H54 (cell line): ENCODE data around the gene GSTA4.

Experiments
- DNase-seq: peaks from one replicate; pipeline ENCODE4 v3.0.0; 2011; ENCODE audit warnings: low spot score, mixed read lengths; ENCODE audit not compliant: insufficient read length
- FAIRE-seq: peaks from 3 replicates; lab custom pipeline; 2011; peaks lifted over from hg19 to GRCh38; lab: Jason Lieb, UNC
- POLR2A ChIP-seq: IDR thresholded peaks from 2 replicates; pipeline ENCODE4 v1.6.1; 2011; ENCODE audit warnings: low read depth, mild to moderate bottlenecking, low read length

GSTA4 gene

DNA sequence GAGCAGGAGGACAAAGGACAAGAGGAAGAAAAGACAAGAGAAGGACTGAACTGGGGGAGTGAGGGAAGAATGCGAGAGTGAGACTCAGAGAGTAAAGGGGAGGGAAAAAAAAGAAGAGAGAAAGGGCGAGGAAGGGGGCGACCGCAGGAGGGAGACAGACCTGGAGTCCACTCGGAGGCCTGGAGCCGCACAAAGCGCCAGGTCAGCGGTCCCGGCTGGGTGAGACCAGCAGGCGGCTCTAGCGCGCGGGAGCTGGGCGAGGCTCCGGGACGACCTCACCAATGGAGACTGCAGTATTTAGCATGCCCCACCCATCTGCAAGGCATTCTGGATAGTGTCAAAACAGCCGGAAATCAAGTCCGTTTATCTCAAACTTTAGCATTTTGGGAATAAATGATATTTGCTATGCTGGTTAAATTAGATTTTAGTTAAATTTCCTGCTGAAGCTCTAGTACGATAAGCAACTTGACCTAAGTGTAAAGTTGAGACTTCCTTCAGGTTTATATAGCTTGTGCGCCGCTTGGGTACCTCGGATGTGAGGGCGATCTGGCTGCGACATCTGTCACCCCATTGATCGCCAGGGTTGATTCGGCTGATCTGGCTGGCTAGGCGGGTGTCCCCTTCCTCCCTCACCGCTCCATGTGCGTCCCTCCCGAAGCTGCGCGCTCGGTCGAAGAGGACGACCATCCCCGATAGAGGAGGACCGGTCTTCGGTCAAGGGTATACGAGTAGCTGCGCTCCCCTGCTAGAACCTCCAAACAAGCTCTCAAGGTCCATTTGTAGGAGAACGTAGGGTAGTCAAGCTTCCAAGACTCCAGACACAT lies at the start of gene GSTA4:
TSS of gene GSTA4 (minus strand) at position 196 of the 824 bp plus-strand sequence. CDS start 1,041 bp downstream, outside the sequence.
- FAIRE-seq (peak; percentile 97), DNase-seq (peak; percentile 94)
- peak; percentile 55; the same call in 1 of the 2 replicates for TF ChIP-seq POLR2A

- FAIRE-seq (no peak), DNase-seq (no peak)
- TF ChIP-seq POLR2A: no peak
These were observed 49.5 kb upstream of the GSTA4 start for GRCh38 chr6:53044572-53044971.

GRCh38 chr6:53044071-53044470 lies 49.0 kb upstream of the GSTA4 start:
- peak; percentile 84 for FAIRE-seq
- DNase-seq: no peak

DNA sequence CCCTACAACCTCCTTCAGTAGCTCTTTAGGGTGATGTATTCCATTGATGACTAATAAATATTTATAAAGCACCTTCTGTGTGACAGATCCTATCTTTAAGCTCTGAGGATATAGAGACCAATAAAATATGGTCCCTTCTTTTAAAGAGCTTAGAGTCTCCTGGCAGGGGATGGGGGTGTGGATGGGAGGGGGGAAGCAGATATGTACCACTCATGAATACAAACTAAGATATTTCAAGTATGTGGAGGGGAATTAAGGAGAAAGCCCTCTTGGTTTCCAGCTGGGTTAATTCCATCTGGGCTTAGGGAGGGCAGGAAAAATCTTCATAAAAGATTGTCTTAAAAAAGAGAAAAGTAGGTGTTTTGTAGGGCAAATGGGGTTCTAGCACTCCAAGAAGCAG lies 48.5 kb upstream of the GSTA4 start:
- DNase-seq (peak; percentile 32), FAIRE-seq (no peak)
- no peak for TF ChIP-seq POLR2A

More at GRCh38 chr6:53044071-53044470, 49.0 kb upstream of the GSTA4 start:
- no peak for TF ChIP-seq POLR2A

DNA sequence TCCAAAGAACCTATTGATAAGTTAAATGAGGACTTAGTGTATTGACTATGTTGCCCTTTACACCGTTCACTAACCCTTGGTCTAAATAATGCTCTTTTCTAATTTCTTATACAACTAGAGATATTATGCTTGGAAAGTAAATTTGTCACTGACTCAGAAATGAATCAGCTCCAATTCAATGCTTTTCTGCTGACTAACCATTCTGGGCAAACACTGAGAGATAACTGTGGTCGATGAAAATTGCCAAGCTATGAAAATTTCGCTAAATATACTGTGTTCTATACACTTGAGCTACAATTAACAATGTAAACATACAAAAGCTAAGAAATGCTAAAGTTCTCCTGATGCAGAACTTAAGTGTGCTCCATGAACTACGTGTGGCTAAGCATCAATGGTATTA lies 47.0 kb upstream of the GSTA4 start:
- FAIRE-seq: peak; percentile 91
- DNase-seq: peak; percentile 28
- no peak for TF ChIP-seq POLR2A

GRCh38 chr6:53041356-53041755 lies 46.3 kb upstream of the GSTA4 start:
- peak; percentile 60 for FAIRE-seq
- no peak for DNase-seq

DNA sequence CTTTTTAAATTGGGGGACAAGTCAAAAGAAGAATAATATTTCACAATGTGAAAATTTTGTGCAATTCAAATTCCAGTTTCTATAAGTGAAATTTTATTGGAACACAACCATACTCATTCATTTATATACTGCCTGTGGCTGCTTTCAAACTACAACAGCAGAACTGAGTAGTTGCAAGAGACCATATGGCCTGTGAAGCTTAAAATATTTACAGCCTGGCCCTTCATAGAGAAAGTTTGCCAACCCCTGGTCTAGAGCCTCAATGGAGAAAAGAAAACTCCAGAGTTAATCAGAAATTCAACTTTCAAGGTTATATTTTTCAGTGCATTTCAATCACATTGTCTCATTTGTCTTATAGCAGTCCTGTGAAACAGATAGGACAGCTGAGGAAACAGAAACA lies 43.5 kb upstream of the GSTA4 start:
- no peak for FAIRE-seq
- DNase-seq: no peak
- no peak for TF ChIP-seq POLR2A

More at GRCh38 chr6:53041356-53041755, 46.3 kb upstream of the GSTA4 start:
- TF ChIP-seq POLR2A: no peak

GRCh38 chr6:53038141-53038540 lies 43.1 kb upstream of the GSTA4 start:
- DNase-seq (no peak), FAIRE-seq (no peak)
- TF ChIP-seq POLR2A: no peak

- no peak for DNase-seq
- TF ChIP-seq POLR2A: no peak
- FAIRE-seq: no peak
These were observed 40.6 kb upstream of the GSTA4 start for GRCh38 chr6:53035549-53036213.

- TF ChIP-seq POLR2A: no peak
- no peak for FAIRE-seq
- no peak for DNase-seq
These were observed 38.7 kb upstream of the GSTA4 start for GRCh38 chr6:53033764-53034163.

DNA sequence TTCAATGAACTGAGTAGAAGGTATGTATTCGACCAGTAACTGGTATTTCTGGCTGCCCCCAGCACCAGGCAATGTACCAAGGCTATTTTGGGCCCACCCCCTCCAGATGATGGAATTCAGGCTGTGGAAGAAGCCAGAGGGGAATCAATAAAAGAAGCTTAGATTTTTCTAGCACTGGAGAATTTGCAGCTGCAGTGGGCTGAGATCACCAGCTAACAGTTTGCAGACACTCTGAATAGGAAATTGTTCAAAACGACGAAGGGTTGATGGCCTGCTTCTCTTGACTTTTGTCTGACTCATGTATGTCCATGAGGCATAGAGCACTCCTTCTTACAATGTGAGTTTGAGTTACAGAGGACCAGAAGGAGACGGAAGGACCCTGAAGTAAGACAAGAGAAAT lies 37.8 kb upstream of the GSTA4 start:
- FAIRE-seq (no peak), DNase-seq (no peak)
- TF ChIP-seq POLR2A: no peak

GRCh38 chr6:53031281-53031680 lies 36.2 kb upstream of the GSTA4 start:
- DNase-seq (no peak), FAIRE-seq (no peak)
- no peak for TF ChIP-seq POLR2A

DNA sequence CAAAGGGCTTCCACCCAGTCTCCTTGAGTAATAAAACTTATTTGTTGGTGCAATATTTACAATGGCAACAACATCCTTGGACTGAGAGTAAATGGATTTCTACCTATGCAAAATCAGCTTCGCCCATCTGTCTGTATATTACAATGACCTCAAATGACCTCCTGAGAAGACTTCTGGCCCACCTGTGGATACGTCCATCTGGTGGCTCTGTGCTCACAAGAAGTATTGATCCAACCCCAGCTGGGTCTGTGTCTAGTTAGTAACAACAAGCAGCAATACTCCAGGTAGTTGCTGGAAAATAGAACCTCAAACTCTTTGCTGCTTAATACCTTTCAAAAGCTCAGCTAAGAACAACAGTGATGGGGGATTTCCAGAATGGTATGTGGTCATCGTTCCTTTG lies 34.7 kb upstream of the GSTA4 start:
- no peak for DNase-seq
- no peak for FAIRE-seq
- TF ChIP-seq POLR2A: no peak

- FAIRE-seq (no peak), DNase-seq (no peak)
- TF ChIP-seq POLR2A: no peak
These were observed 34.2 kb upstream of the GSTA4 start for GRCh38 chr6:53029257-53029656.

- no peak for DNase-seq
- no peak for TF ChIP-seq POLR2A
- no peak for FAIRE-seq
These were observed 33.4 kb upstream of the GSTA4 start for GRCh38 chr6:53028467-53028866.
